ENCODE data around the gene SOX6. TPM values are rescaled to one million over a fixed set of nuclear protein-coding genes. Genes with fewer than 3 reads are reported as not detected.

The SOX6 gene
- polyA plus RNA-seq, 1 of the 3 experiments (the other 2 are of a cell fraction): 0.03 TPM

GRCh38 chr11:16279524-16279923, 76.8 kb downstream of the SOX6 start:
- no peaks in the 10 kb centered on the region for H3K36me3 ChIP-seq (replicated peaks in 1 of 2; ENCODE audit: control insufficient read depth in 1 of 2, insufficient read depth in 2 of 2, low read length in 1 of 2)
- TF ChIP-seq YY1 (IDR thresholded peaks at IDR 0.05; ENCODE audit: low read depth) (no peak), FOXJ3 (CRISPR knock-in tag; IDR thresholded peaks at IDR 0.05) (no peak), FOSL2 (IDR thresholded peaks at IDR 0.05; ENCODE audit: borderline replicate concordance, low read depth) (no peak), POLR2AphosphoS5 (IDR thresholded peaks at IDR 0.05; ENCODE audit: low read depth, low read length) (no peak), CHD2 (IDR thresholded peaks at IDR 0.05; ENCODE audit: low read length, partially characterized antibody) (no peak), MXI1 (IDR thresholded peaks at IDR 0.05; ENCODE audit: low read depth, low read length) (no peak), RAD21 (IDR thresholded peaks at IDR 0.05; ENCODE audit: low read length) (no peak), EZH2phosphoT487 (IDR thresholded peaks at IDR 0.05; ENCODE audit: borderline replicate concordance, low read depth) (no peak), PBX3 (IDR thresholded peaks at IDR 0.05) (no peak), IRF3 (IDR thresholded peaks at IDR 0.05; ENCODE audit: low read depth, low read length) (no peak), RXRA (IDR thresholded peaks at IDR 0.05; ENCODE audit: borderline replicate concordance, low read depth) (no peak), USF1 (IDR thresholded peaks at IDR 0.05; ENCODE audit: borderline replicate concordance, low read depth) (no peak), RCOR1 (IDR thresholded peaks at IDR 0.05; ENCODE audit: low read length) (no peak), TCF12 (IDR thresholded peaks at IDR 0.05) (no peak), MEF2A (IDR thresholded peaks at IDR 0.05; ENCODE audit: borderline replicate concordance, low read depth) (no peak)
- CTCF ChIA-PET: no interaction called here
- no peak overlapping the region for H3K27ac ChIP-seq (ENCODE audit: low read depth in 2 of 2, low read length in 1 of 2)
- no peak overlapping the region for H3K4me2 ChIP-seq
- H3K27me3 ChIP-seq (ENCODE audit: insufficient read depth): no peaks in the 10 kb centered on the region
- H4K20me1 ChIP-seq (ENCODE audit: insufficient read depth): no peaks in the 10 kb centered on the region
- no peak overlapping the region for H3K9ac ChIP-seq
- H3K9me3 ChIP-seq: no peaks in the 10 kb centered on the region
- no peaks in the 10 kb centered on the region for H3K79me2 ChIP-seq (ENCODE audit: insufficient read depth)
- no peak for DNase-seq
- no peaks in the 10 kb centered on the region for H3K4me1 ChIP-seq (ENCODE audit: control insufficient read depth in 1 of 2, insufficient read depth in 2 of 2, low read depth in 1 of 2, low read length in 1 of 2)
- no peak overlapping the region for H3K4me3 ChIP-seq (ENCODE audit: low read depth in 2 of 2, low read length in 1 of 2)
- no peak overlapping the region for H2AFZ ChIP-seq (ENCODE audit: low read depth)
- no peaks in the 10 kb centered on the region; the same call in 1 of the 2 replicates for H3K9me2 ChIP-seq
- H3F3A ChIP-seq (replicated peaks; ENCODE audit: insufficient read depth): no peaks in the 10 kb centered on the region
- POLR2A ChIA-PET: no interaction called here

GRCh38 chr11:16278979-16279378, 77.4 kb downstream of the SOX6 start:
- Histone ChIP-seq H3K79me2 (ENCODE audit: insufficient read depth) (no peaks in the 10 kb centered on the region), H3K4me1 (ENCODE audit: control insufficient read depth in 1 of 2, insufficient read depth in 2 of 2, low read depth in 1 of 2, low read length in 1 of 2) (no peaks in the 10 kb centered on the region), H2AFZ (ENCODE audit: low read depth) (no peak overlapping the region), H3K4me2 (no peak overlapping the region), H3K27ac (ENCODE audit: low read depth in 2 of 2, low read length in 1 of 2) (no peak overlapping the region), H3K9me3 (no peaks in the 10 kb centered on the region), H3K4me3 (ENCODE audit: low read depth in 2 of 2, low read length in 1 of 2) (no peak overlapping the region), H3K36me3 (replicated peaks in 1 of 2; ENCODE audit: control insufficient read depth in 1 of 2, insufficient read depth in 2 of 2, low read length in 1 of 2) (no peaks in the 10 kb centered on the region), H3F3A (replicated peaks; ENCODE audit: insufficient read depth) (no peaks in the 10 kb centered on the region), H3K9me2 (no peaks in the 10 kb centered on the region; the same call in 1 of the 2 replicates), H3K27me3 (ENCODE audit: insufficient read depth) (no peaks in the 10 kb centered on the region), H3K9ac (no peak overlapping the region), H4K20me1 (ENCODE audit: insufficient read depth) (no peaks in the 10 kb centered on the region)
- POLR2A ChIA-PET: no interaction called here
- TF ChIP-seq POLR2AphosphoS5 (IDR thresholded peaks at IDR 0.05; ENCODE audit: low read depth, low read length): no peak
- TF ChIP-seq TAF1 (IDR thresholded peaks at IDR 0.05; ENCODE audit: borderline replicate concordance, low read depth, low read length): no peak
- no peak for TF ChIP-seq NRF1 (IDR thresholded peaks at IDR 0.05; ENCODE audit: low read depth, low read length)
- no peak for TF ChIP-seq TCF12 (IDR thresholded peaks at IDR 0.05)
- 32% methylated on average over 1 of the region's 1 CpG for WGBS (ENCODE audit: low lambda C conversion rate)
- CTCF ChIA-PET: no interaction called here
- no peak for DNase-seq

Data from SK-N-SH (cell line).